ENCODE data around the gene DRAM2.
"Not testable (repeated sequence)": the region's sequence is repeated elsewhere in the genome, so short reads cannot be mapped to it uniquely, and the experiment has no call there.

Gene DRAM2

GRCh38 chr1:111082421-111083203, 57.3 kb downstream of the DRAM2 start:
- DNase-seq (ENCODE audit: low read depth in 3 of 3): no peak

GRCh38 chr1:111079329-111079728, 60.6 kb downstream of the DRAM2 start:
- DNase-seq (ENCODE audit: low read depth in 3 of 3): not testable (repeated sequence)

- not testable (repeated sequence) for DNase-seq (ENCODE audit: low read depth in 3 of 3)
Measured at GRCh38 chr1:111077312-111077711, 62.6 kb downstream of the DRAM2 start.

Measured in stimulated activated CD4-positive, alpha-beta T cell treated with anti-CD3 and anti-CD28 coated beads, TNF-alpha, amount 100 ng/mL, for 24 hours (primary cell).